COLO668 (cell line): ENCODE data around the gene IFT25.

Source experiments
- DNase-seq: peaks from one replicate; lab custom pipeline; 2025; ENCODE audit not compliant: unreplicated experiment; lab: John Stamatoyannopoulos, UW

The IFT25 gene

GRCh38 chr1:53957194-53957818 is 11.8 kb upstream of the IFT25 start:
- peak; percentile 65 for DNase-seq

GRCh38 chr1:53956308-53957168 is 11.0 kb upstream of the IFT25 start:
- DNase-seq: peak; percentile 81

DNA sequence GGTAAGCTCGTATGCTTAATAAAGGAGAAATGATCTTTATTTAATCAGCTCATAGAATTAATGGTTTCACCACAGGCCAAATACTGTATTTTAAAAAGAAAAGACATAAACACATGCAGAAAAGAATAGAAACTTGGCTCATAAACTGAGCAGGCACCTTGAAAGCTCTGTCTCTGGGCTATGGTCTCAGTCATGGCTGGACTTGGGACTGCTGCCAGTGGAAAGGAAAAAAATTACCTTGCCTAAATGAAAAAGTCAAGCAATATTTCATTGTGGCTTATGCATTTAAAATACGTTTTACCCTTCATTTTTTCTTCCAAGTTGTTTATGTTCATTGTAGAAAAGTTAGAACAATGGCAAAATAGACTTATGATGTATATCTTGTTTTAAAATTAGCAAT is 8.6 kb upstream of the IFT25 start:
- no peak for DNase-seq

DNA sequence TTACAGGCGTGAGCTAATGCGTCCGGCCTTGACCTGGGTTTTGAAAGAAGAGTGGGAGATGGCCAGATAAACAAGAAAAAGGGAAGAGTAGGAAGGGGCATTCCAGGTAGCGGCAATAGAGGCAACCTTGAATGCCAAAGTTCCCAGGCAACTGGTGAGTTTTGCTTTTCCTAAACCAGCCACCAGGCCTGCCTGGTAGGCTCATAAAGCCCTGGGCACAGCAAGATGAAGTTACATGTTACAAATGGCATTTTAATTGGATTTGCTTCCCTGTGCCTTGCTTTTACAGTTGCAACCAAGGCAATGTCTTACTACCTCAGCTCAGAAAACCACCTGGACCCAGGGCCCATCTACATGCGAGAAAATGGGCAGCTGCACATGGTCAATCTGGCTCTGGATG is 6.2 kb upstream of the IFT25 start:
- DNase-seq: no peak

- peak; percentile 77 for DNase-seq
Observed at GRCh38 chr1:53949023-53949990, 3.8 kb upstream of the IFT25 start.

GRCh38 chr1:53948291-53948690 is 2.8 kb upstream of the IFT25 start:
- no peak for DNase-seq

DNA sequence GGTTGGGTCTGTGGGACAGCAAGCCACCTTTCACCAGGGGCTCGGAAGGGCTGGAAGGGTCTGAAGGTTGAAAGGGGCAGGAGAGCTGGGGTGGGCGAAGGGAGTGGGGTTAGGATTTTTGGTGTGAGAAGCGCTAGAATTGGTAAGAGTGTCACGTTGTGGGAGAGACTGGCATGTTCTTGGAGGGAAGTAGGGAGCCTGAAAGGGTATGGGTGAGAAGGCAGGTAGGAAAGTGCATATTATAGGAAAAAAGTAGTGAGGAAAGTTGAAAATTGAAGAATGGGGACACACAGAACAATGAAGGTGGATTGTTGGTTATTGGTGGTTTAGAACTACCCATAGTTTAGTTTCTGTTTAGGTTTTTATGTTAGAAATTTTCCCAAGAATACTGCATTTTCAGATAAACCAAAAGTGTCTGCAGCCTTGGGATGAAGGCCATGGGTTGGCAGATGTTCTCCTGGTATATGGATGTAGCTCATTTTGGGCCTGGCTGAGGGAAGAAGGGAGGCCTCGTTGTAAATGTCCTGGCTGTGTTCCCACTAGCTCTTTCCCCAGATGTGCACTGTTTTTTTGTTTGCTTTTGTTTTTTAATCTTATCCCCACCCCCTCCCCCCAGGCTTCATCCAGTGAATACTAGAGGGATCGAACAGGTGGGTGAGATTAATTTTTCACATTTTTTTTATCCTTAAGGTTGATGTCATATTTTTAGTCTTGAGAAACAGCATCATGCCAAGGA is 1.8 kb upstream of the IFT25 start:
- DNase-seq: no peak

- peak; percentile 99 for DNase-seq
Observed at GRCh38 chr1:53946252-53947171, 1.0 kb upstream of the IFT25 start, which contains the start of gene LRRC42. LRRC42 (plus strand) TSS chr1:53946350; CDS start chr1:53952000, 5,650 bp downstream.

GRCh38 chr1:53945183-53945432 is 391 bp downstream of the IFT25 start:
- DNase-seq: no peak

DNA sequence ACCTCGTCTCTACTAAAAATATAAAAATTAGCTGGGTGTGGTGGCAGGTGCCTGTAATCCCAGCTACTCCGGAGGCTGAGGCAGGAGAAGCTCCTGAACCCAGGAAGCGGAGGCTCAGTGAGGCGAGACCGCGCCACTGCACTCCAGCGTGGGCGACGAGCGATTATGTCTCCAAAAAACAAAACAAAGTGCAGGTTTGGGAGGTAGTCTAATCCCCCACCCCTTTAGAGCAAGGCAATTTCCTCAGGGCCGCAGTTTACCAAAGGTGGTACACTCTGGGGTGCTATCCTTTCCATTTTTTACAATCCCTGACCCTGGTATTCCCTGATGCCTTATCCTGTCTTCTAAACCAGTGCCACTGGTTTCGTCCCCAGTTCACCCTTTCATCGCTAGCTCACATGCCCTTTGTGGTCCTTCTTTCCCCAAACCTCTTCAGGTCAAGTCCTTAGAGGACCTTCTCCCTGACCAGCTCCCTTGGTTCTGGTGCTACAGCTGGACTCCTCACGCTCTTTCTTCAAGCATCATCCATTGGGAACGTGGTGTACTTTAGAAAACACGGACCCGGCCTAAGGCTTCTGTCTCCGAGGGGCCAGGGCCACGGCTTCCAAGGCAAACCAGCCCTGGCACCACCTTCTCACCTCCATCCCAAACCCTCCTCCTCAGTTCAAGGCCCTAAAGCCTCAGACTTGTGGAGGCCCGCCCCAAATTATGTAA is 873 bp downstream of the IFT25 start:
- DNase-seq: no peak

DNA sequence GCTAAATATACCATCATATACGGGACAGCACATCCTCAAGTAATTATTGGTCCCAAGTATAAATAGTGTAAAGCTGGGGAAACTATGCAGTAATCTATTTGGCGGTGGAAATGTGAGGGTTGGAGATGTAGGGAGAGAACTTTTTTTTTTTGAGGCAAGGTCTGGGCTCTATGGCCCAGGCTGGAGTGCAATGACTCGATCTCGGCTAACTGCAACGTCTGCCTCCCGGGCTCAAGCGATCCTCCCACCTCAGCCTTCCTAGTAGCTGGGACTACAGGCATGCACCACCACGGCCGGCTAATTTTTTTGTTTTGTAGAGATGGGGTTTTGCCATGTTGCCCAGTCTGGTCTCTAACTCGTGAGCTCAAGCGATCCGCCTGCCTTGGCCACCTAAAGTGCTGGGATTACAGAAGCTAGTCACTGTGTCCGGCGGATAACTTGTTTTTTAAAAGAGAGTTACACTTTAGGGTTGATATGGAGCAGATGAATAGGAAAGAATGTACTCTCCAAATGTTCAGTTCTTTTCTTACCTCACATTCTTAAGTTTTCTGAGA is 1.9 kb downstream of the IFT25 start:
- no peak for DNase-seq

DNA sequence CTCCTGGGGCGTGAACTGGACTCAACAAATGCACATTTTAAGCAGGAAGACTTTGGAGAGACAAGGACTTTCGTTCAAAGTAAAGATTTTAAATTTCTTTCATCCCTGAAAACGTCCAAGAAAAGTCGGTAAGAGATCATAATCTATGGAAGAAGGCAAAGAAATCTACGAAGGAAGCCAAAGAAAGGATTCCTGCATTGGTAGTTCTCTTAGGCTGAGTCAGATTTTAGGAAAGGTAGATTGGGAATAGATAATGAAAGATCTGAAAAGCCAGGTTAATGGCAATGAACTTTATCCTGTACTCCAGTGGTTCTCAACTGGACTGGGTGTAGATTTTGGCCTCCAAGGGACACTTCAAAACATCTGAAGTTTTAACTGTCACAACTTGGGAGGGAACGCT is 2.4 kb downstream of the IFT25 start:
- no peak for DNase-seq

- no peak for DNase-seq
Observed at GRCh38 chr1:53942127-53942957, 3.2 kb downstream of the IFT25 start.

GRCh38 chr1:53938136-53938830 is 7.2 kb downstream of the IFT25 start:
- no peak for DNase-seq

DNA sequence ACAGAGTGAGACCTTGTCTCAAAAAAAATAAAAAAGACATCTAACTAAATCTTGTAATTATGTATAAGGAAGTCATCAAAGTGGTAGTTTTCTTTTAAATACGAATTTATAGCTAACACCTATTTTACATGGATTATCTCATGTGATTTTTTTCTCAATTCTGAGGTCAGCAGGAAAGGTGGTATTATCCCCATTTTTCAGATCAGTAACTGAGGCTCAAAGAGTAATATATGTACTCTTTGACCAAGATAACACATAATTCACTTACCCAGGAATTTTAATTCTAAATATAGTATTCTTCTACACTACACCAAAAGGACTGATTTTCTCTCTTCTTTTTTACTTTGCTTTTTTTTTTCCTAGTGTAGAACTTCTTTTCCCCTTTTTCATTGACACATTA is 9.1 kb downstream of the IFT25 start:
- DNase-seq: no peak

DNA sequence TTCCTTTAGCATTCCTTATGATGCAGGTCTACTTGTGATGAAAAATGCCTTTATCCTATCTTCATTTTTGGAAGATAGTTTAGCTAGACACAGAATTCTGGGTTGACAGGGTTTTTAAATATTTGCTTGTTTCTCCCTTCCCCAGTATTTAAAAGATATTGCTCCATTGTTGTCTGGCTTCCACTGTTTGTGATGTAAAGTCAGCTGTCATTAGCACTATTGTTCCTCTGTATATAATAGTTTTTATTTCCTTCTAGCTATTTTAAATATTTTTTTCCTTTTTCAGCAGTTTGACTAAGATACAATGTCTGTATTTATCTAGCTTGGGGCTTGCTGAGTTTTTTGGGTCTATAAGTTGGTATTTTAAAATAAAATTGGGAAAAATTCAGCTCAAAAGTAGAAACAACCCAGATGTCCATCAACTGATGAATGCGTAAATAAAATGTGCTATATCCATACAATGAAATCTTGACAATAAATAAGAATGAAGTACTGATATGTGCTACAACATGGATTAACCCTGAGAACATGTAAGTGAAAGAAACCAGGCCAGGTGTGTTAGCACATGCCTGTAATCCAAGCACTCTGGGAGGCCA is 11.2 kb downstream of the IFT25 start:
- no peak for DNase-seq

- DNase-seq: no peak
Observed at GRCh38 chr1:53931523-53931922, 14.0 kb downstream of the IFT25 start.
